CD14-positive monocyte (primary cell): ENCODE data around the gene TTYH3. TPM values are rescaled to one million over a fixed set of nuclear protein-coding genes. Genes with fewer than 3 reads are reported as not detected.

Experiments
- DNase-seq, 3 donors: peaks; one replicate each; pipeline ENCODE4 v3.0.0-alpha.2; 2011 to 2022
- H2AFZ ChIP-seq: 2 replicates; pipeline ENCODE4 v1.6.0; 2012; ENCODE audit warnings: mild to moderate bottlenecking, low read depth, low read length, inconsistent platforms; ENCODE audit not compliant: insufficient read depth, poor library complexity, severe bottlenecking
- H3K27ac ChIP-seq, 2 donors: 1 replicate in 1 of 2; 2 replicates in 1 of 2; pipeline ENCODE4 v1.5.1; 2012 to 2013; ENCODE audit warnings: low read length in 2 of 2, control low read depth in 1 of 2, inconsistent platforms in 1 of 2, low read depth in 1 of 2, mild to moderate bottlenecking in 1 of 2
- H3K27me3 ChIP-seq, 2 donors: one replicate each; pipeline versions ENCODE4 v1.6.0 to v1.6.1; 2011 to 2013; ENCODE audit warnings: low read length in 2 of 2; ENCODE audit not compliant: control insufficient read depth in 2 of 2, insufficient read depth in 2 of 2
- H3K36me3 ChIP-seq, 2 donors: replicated peaks in 1 of 2; 1 replicate in 1 of 2; 2 replicates in 1 of 2; pipeline versions ENCODE4 v1.5.1 to v1.6.1; 2012 to 2013; ENCODE audit warnings: low read length in 2 of 2, control low read depth in 1 of 2, inconsistent platforms in 1 of 2, mild to moderate bottlenecking in 1 of 2; ENCODE audit not compliant: insufficient read depth in 2 of 2, control insufficient read depth in 1 of 2
- H3K4me1 ChIP-seq, 2 donors: 1 replicate in 1 of 2; 2 replicates in 1 of 2; pipeline versions ENCODE4 v1.5.1 to v1.6.1; 2012 to 2013; ENCODE audit warnings: low read length in 2 of 2, control low read depth in 1 of 2, inconsistent platforms in 1 of 2, mild to moderate bottlenecking in 1 of 2, moderate library complexity in 1 of 2; ENCODE audit not compliant: insufficient read depth in 2 of 2, control insufficient read depth in 1 of 2
- H3K4me2 ChIP-seq: replicated peaks from 2 replicates; pipeline ENCODE3; 2012; ENCODE audit warnings: low read length, moderate library complexity, mild to moderate bottlenecking; ENCODE audit not compliant: poor library complexity, severe bottlenecking; ENCODE audit errors: extremely low read depth
- H3K4me3 ChIP-seq, 3 experiments: fragments of 200-600 bp in 1 of 3; sonication (generic) in 1 of 3; replicated peaks in 1 of 3; 1 replicate in 2 of 3; 2 replicates in 1 of 3; pipeline ENCODE4 v1.5.1; 2011 to 2013; ENCODE audit warnings: low read length in 3 of 3, mild to moderate bottlenecking in 3 of 3, control low read depth in 2 of 3, low read depth in 2 of 3, inconsistent platforms in 1 of 3, moderate library complexity in 1 of 3
- H3K79me2 ChIP-seq: 2 replicates; pipeline ENCODE4 v1.6.0; 2012; ENCODE audit warnings: mild to moderate bottlenecking, control low read depth, inconsistent platforms, low read length, moderate library complexity; ENCODE audit not compliant: insufficient read depth
- H3K9ac ChIP-seq: 2 replicates; pipeline ENCODE4 v1.6.0; 2017; ENCODE audit warnings: low read length, mild to moderate bottlenecking; ENCODE audit not compliant: insufficient read depth, poor library complexity, severe bottlenecking
- H3K9me3 ChIP-seq, 2 donors: replicated peaks in 1 of 2; 1 replicate in 1 of 2; 2 replicates in 1 of 2; pipeline versions ENCODE4 v1.5.1 to v1.6.1; 2012 to 2013; ENCODE audit warnings: low read length in 2 of 2, control low read depth in 1 of 2; ENCODE audit not compliant: control insufficient read depth in 1 of 2, insufficient read depth in 1 of 2
- H4K20me1 ChIP-seq: 2 replicates; pipeline ENCODE4 v1.6.0; 2012; ENCODE audit warnings: mild to moderate bottlenecking, low read length, control low read depth, moderate library complexity; ENCODE audit not compliant: insufficient read depth
- H3K27ac Mint-ChIP-seq, 7 donors: one replicate each; pipeline ENCODE4 v1.8.0; 2020; ENCODE audit warnings: mild to moderate bottlenecking in 7 of 7, mixed read lengths in 7 of 7, moderate library complexity in 6 of 7, inconsistent platforms in 2 of 7
- H3K27me3 Mint-ChIP-seq, 3 donors: one replicate each; pipeline ENCODE4 v1.8.0; 2021 to 2022; ENCODE audit warnings: low read depth in 3 of 3, mild to moderate bottlenecking in 3 of 3, mixed read lengths in 3 of 3, moderate library complexity in 3 of 3, inconsistent platforms in 1 of 3
- H3K36me3 Mint-ChIP-seq, 2 donors: one replicate each; pipeline ENCODE4 v1.8.0; 2020; ENCODE audit warnings: mixed read lengths in 2 of 2, inconsistent platforms in 1 of 2, mild to moderate bottlenecking in 1 of 2
- H3K4me1 Mint-ChIP-seq: one replicate; pipeline ENCODE4 v1.8.0; 2020; ENCODE audit warnings: mild to moderate bottlenecking, mixed read lengths
- H3K4me3 Mint-ChIP-seq, 2 donors: one replicate each; pipeline ENCODE4 v1.8.0; 2020; ENCODE audit warnings: mild to moderate bottlenecking in 2 of 2, mixed read lengths in 2 of 2, moderate library complexity in 1 of 2
- H3K9me3 Mint-ChIP-seq, 7 donors: one replicate each; pipeline ENCODE4 v1.8.0; 2020 to 2022; ENCODE audit warnings: mixed read lengths in 7 of 7, mild to moderate bottlenecking in 6 of 7, moderate library complexity in 6 of 7, inconsistent platforms in 2 of 7
- WGBS: methylation state at CpG from one replicate; pipeline ENCODE4 v1.1.5; 2013; ENCODE audit warnings: missing lambda C conversion rate; ENCODE audit not compliant: insufficient coverage; 5-methylcytosine and 5-hydroxymethylcytosine counted together
- intact Hi-C, 2 donors: fragments of 100-400 bp; cut with micrococcal nuclease; formaldehyde crosslinking; loops; one replicate each; pipeline versions ENCODE4 v1.15.0 to v1.15.1; 2023
- polyA plus RNA-seq, 3 donors: library from polyadenylated mRNA; depleted of rRNA in 1 of 3; unstranded in 2 of 3; stranded (reverse) in 1 of 3; fragments of 300-500 nt in 2 of 3; fragments of >200 nt in 1 of 3; fragmentation: Illumina TruSeq in 2 of 3; gene quantifications; 1 replicate in 2 of 3; 2 replicates in 1 of 3; pipeline ENCODE4 v1.2.3, GENCODE V29; 2012 to 2021
- TF ChIP-seq, protein P1 (sequence below): fragments of 200-600 bp; IDR thresholded peaks from one replicate; pipeline ENCODE4 v1.8.0; 2022; ENCODE audit warnings: antibody characterized with exemption, mild to moderate bottlenecking

TTYH3 gene
- polyA plus RNA-seq, 3 donors = 13.4 to 73.5 (median 17.4) TPM

DNA sequence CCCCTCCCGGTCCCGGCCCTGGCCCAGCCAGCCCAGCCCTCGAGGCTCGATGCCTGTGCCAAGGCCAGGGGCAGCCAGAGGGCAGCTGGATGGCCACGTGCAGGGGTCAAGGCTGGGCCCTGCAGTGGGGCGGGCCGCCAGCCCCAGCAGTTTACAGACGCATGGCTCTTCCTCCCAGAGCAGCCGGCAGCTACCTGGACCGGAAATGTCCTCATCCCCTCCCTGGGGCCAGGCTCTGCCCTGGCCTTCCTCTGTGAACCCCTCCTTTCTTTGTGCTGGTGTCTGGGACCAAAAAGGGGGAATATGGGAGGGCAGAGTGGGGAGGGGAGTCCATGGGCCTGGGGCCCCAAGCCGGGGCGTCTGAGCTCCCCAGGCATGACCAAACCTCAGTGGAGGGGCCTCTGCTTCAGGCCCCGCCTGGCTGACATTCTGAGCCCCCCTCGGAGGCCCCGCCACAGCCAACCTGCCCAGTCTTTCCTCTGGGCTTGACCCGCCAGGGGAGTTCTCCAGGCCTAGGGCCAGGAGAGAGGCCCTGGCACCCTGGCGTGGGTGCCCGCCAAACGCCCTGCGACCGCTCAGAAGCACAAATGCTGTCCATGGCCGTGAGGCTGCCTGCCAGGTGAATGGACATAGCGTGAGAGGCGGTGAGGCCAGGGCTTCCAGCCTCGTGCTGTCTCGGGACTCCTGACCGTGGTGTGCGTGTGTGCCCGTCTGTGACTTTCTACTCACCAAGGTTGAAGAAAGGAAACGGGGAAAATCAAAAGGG is 31.5 kb downstream of the TTYH3 start:
- H3K9ac ChIP-seq = no peak overlapping the region
- H3K36me3 ChIP-seq = peaks cover 37 to 42% of the 10 kb centered on the region in 2 donors
- no peak overlapping the region for H3K27ac ChIP-seq
- intact Hi-C loops = no loop called here
- 88% methylated on average over 25 of the region's 30 CpGs for WGBS
- no peak overlapping the region for H3K4me3 ChIP-seq
- H3K9me3 Mint-ChIP-seq = peaks cover 0 to 7% (median 0%) of the 10 kb centered on the region in 7 donors
- no peak for DNase-seq
- H3K4me1 Mint-ChIP-seq = peaks cover 7% of the 10 kb centered on the region
- H3K27me3 ChIP-seq = peaks cover 0 to 2% of the 10 kb centered on the region in 2 donors
- H3K79me2 ChIP-seq = no peaks in the 10 kb centered on the region
- TF ChIP-seq, protein P1, sequence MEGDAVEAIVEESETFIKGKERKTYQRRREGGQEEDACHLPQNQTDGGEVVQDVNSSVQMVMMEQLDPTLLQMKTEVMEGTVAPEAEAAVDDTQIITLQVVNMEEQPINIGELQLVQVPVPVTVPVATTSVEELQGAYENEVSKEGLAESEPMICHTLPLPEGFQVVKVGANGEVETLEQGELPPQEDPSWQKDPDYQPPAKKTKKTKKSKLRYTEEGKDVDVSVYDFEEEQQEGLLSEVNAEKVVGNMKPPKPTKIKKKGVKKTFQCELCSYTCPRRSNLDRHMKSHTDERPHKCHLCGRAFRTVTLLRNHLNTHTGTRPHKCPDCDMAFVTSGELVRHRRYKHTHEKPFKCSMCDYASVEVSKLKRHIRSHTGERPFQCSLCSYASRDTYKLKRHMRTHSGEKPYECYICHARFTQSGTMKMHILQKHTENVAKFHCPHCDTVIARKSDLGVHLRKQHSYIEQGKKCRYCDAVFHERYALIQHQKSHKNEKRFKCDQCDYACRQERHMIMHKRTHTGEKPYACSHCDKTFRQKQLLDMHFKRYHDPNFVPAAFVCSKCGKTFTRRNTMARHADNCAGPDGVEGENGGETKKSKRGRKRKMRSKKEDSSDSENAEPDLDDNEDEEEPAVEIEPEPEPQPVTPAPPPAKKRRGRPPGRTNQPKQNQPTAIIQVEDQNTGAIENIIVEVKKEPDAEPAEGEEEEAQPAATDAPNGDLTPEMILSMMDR = no peak
- H3K27ac Mint-ChIP-seq = peak overlapping the region in 1 of 7 donors; percentile 54
- H3K9me3 ChIP-seq = no peaks in the 10 kb centered on the region
- no peak overlapping the region for H2AFZ ChIP-seq
- no peak overlapping the region for H3K4me2 ChIP-seq
- H3K4me3 Mint-ChIP-seq = no peak overlapping the region
- peaks cover 64% of the 10 kb centered on the region for H4K20me1 ChIP-seq
- peaks cover 6 to 18% (median 9%) of the 10 kb centered on the region in 3 donors for H3K27me3 Mint-ChIP-seq
- peaks cover 0 to 5% of the 10 kb centered on the region in 2 donors for H3K4me1 ChIP-seq
- H3K36me3 Mint-ChIP-seq = peaks cover 23 to 37% of the 10 kb centered on the region in 2 donors

DNA sequence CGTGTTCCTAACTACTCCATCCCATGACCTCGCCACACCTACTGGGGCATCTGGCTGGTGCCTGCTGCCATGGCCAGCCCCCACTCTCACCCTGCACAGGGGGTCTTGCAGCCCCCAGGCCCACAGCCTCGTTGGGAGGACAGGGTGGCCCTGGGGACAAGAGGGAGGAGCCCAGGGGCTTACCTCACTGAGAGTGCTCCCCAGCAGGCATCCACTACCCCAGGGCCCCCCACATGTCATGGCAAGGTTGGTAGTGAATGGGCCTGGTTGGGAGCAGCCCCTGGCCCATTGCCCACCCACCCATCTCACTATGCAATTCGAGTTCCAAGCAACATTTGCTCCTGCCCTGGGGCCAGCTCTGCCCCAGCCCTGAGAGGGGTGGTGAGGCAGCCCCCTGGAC is 32.2 kb downstream of the TTYH3 start:
- no peak for DNase-seq
- TF ChIP-seq, protein P1 = no peak
- Histone ChIP-seq H3K79me2 (no peaks in the 10 kb centered on the region), H3K36me3 (peaks cover 31 to 35% of the 10 kb centered on the region in 2 donors), H3K27ac (no peak overlapping the region), H3K27me3 (peaks cover 0 to 2% of the 10 kb centered on the region in 2 donors), H3K4me3 (no peak overlapping the region), H3K9me3 (no peaks in the 10 kb centered on the region), H3K4me2 (no peak overlapping the region), H3K4me1 (peaks cover 0 to 5% of the 10 kb centered on the region in 2 donors), H4K20me1 (peaks cover 57% of the 10 kb centered on the region), H2AFZ (no peak overlapping the region), H3K9ac (no peak overlapping the region)
- Mint-ChIP-seq H3K36me3 (peaks cover 17 to 31% of the 10 kb centered on the region in 2 donors), H3K4me3 (no peak overlapping the region), H3K4me1 (peaks cover 7% of the 10 kb centered on the region), H3K27ac (peak overlapping the region in 1 of 7 donors; percentile 25), H3K9me3 (peaks cover 0 to 7% (median 0%) of the 10 kb centered on the region in 7 donors), H3K27me3 (peaks cover 6 to 24% (median 13%) of the 10 kb centered on the region in 3 donors)
- no CpG with 5 or more reads among the region's 4 CpGs for WGBS
- intact Hi-C loops = no loop called here
